ENCODE results near the gene DRC1. TPM values are rescaled to one million over a fixed set of nuclear protein-coding genes. Genes with fewer than 3 reads are reported as not detected.

Gene DRC1
- total RNA-seq, 2 donors from 2014 or later: 0.33 to 0.48 TPM

DNA sequence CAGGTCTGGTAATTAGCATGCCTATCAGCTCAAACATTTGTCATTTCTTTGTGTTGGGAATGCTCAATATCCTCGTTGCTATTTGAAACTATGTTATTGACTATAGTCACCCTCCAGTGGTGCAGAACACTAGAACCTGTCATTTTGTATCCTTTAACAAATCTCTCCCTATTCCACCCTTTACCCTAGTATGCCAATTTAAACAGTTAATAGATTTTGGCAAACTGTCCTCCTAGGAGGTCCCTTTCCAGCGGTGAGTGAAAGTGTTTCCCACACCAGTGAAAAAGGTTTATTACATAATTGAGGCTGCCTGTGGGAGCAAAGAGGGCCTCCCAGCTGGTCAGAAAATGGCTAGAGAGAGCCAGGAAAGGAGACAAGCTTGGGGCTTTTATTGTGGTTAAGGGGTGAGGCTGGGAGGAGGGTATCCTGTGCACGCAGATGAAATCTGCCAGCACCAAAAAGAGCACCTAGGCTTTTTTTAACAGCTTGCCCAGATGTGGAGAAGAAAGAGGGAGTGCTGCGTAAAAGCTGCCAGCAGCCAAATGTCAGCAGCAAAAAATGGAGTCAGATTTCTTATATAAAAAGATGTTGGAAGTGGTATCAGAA lies 1.8 kb upstream of the DRC1 start:
- peaks cover 7% of the 10 kb centered on the region for H3K27me3 Mint-ChIP-seq (ENCODE audit: insufficient read depth)
- no peak for DNase-seq
- Histone ChIP-seq H3K9ac (ENCODE audit: extremely low read depth, low read length, poor library complexity, severe bottlenecking) (no peak overlapping the region), H3K9me3 (ENCODE audit: control insufficient read depth, low read length) (no peaks in the 10 kb centered on the region), H3K4me3 (ENCODE audit: low read length) (no peak overlapping the region), H3K27me3 (ENCODE audit: control insufficient read depth, insufficient read depth, low read length, poor library complexity, severe bottlenecking) (no peaks in the 10 kb centered on the region), H3K36me3 (ENCODE audit: control insufficient read depth, insufficient read depth, low read length) (peaks cover 19% of the 10 kb centered on the region), H3K27ac (ENCODE audit: low read depth, low read length) (no peak overlapping the region), H3K4me1 (ENCODE audit: control insufficient read depth, insufficient read depth, low read length) (no peaks in the 10 kb centered on the region)
- TF ChIP-seq, protein P1, sequence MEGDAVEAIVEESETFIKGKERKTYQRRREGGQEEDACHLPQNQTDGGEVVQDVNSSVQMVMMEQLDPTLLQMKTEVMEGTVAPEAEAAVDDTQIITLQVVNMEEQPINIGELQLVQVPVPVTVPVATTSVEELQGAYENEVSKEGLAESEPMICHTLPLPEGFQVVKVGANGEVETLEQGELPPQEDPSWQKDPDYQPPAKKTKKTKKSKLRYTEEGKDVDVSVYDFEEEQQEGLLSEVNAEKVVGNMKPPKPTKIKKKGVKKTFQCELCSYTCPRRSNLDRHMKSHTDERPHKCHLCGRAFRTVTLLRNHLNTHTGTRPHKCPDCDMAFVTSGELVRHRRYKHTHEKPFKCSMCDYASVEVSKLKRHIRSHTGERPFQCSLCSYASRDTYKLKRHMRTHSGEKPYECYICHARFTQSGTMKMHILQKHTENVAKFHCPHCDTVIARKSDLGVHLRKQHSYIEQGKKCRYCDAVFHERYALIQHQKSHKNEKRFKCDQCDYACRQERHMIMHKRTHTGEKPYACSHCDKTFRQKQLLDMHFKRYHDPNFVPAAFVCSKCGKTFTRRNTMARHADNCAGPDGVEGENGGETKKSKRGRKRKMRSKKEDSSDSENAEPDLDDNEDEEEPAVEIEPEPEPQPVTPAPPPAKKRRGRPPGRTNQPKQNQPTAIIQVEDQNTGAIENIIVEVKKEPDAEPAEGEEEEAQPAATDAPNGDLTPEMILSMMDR (conservative IDR thresholded peaks at IDR 0.05): no peak
- 62 to 72% methylated on average over 3 to 4 of the region's 4 CpGs for WGBS, 2 experiments (ENCODE audit: insufficient coverage in 1 of 2, insufficient read length in 1 of 2)
- H3K9me3 Mint-ChIP-seq: no peaks in the 10 kb centered on the region
- no peak overlapping the region for H3K27ac Mint-ChIP-seq
- peaks cover 9% of the 10 kb centered on the region for H3K36me3 Mint-ChIP-seq (ENCODE audit: low read depth)
- no peak overlapping the region for H3K4me3 Mint-ChIP-seq
- no peaks in the 10 kb centered on the region for H3K4me1 Mint-ChIP-seq

- Histone ChIP-seq H3K36me3 (ENCODE audit: control insufficient read depth, insufficient read depth, low read length) (peaks cover 10% of the 10 kb centered on the region), H3K9ac (ENCODE audit: extremely low read depth, low read length, poor library complexity, severe bottlenecking) (no peak overlapping the region), H3K9me3 (ENCODE audit: control insufficient read depth, low read length) (no peaks in the 10 kb centered on the region), H3K4me3 (ENCODE audit: low read length) (no peak overlapping the region), H3K27ac (ENCODE audit: low read depth, low read length) (no peak overlapping the region), H3K4me1 (ENCODE audit: control insufficient read depth, insufficient read depth, low read length) (no peaks in the 10 kb centered on the region), H3K27me3 (ENCODE audit: control insufficient read depth, insufficient read depth, low read length, poor library complexity, severe bottlenecking) (no peaks in the 10 kb centered on the region)
- H3K36me3 Mint-ChIP-seq (ENCODE audit: low read depth): peaks cover 9% of the 10 kb centered on the region
- H3K4me3 Mint-ChIP-seq: no peak overlapping the region
- no peak overlapping the region for H3K27ac Mint-ChIP-seq
- WGBS, 2 experiments (ENCODE audit: insufficient coverage in 1 of 2, insufficient read length in 1 of 2): 83 to 96% methylated on average over 3 to 5 of the region's 5 CpGs
- H3K4me1 Mint-ChIP-seq: no peaks in the 10 kb centered on the region
- H3K27me3 Mint-ChIP-seq (ENCODE audit: insufficient read depth): peaks cover 7% of the 10 kb centered on the region
- TF ChIP-seq, protein P1 (conservative IDR thresholded peaks at IDR 0.05): no peak
- H3K9me3 Mint-ChIP-seq: no peaks in the 10 kb centered on the region
- DNase-seq: no peak
Measured at GRCh38 chr2:26400723-26401122, 997 bp upstream of the DRC1 start.

DNA sequence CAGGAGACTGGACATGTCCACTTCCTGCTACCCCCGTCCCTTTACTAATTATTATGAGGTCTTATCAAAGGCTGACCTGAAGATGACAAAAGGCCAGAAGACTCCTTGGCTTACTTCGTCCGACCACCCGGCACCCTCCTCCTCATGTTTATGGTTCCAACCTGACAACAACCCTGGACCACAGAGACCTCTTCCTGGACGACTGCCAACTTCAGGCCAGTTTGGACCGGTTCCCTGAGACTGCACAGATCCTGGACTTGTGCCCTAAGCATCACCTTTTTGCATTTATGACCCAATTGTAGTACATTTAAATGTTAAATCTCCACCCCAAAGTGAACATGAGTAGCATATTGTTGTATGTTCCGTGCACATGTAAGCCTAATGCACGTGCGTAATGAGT lies 5.8 kb downstream of the DRC1 start:
- 94 to 96% methylated on average over 4 to 9 of the region's 9 CpGs for WGBS, 2 experiments (ENCODE audit: insufficient coverage in 1 of 2, insufficient read length in 1 of 2)

More for the DNA sequence above, 5.8 kb downstream of the DRC1 start:
- H3K4me1 Mint-ChIP-seq: no peaks in the 10 kb centered on the region
- no peak overlapping the region for H3K27ac Mint-ChIP-seq
- H3K9me3 Mint-ChIP-seq: no peaks in the 10 kb centered on the region
- Histone ChIP-seq H3K9me3 (ENCODE audit: control insufficient read depth, low read length) (no peaks in the 10 kb centered on the region), H3K27ac (ENCODE audit: low read depth, low read length) (no peak overlapping the region), H3K27me3 (ENCODE audit: control insufficient read depth, insufficient read depth, low read length, poor library complexity, severe bottlenecking) (no peaks in the 10 kb centered on the region), H3K36me3 (ENCODE audit: control insufficient read depth, insufficient read depth, low read length) (no peaks in the 10 kb centered on the region), H3K4me3 (ENCODE audit: low read length) (no peak overlapping the region), H3K9ac (ENCODE audit: extremely low read depth, low read length, poor library complexity, severe bottlenecking) (no peak overlapping the region), H3K4me1 (ENCODE audit: control insufficient read depth, insufficient read depth, low read length) (no peaks in the 10 kb centered on the region)
- DNase-seq: no peak
- peaks cover 3% of the 10 kb centered on the region for H3K27me3 Mint-ChIP-seq (ENCODE audit: insufficient read depth)
- TF ChIP-seq, protein P1 (conservative IDR thresholded peaks at IDR 0.05): no peak
- H3K4me3 Mint-ChIP-seq: no peak overlapping the region
- no peaks in the 10 kb centered on the region for H3K36me3 Mint-ChIP-seq (ENCODE audit: low read depth)

Data from endodermal cell (in vitro differentiated cells).